Measurements from ENCODE around the gene APBA1. TPM values are rescaled to one million over a fixed set of nuclear protein-coding genes. Genes with fewer than 3 reads are reported as not detected.

The APBA1 gene
- total and polyA plus RNA-seq, 2 of the 8 experiments (the other 6 are each of a cell fraction or from before 2014, with no cell fraction given), result 0.36 to 0.60 TPM

DNA sequence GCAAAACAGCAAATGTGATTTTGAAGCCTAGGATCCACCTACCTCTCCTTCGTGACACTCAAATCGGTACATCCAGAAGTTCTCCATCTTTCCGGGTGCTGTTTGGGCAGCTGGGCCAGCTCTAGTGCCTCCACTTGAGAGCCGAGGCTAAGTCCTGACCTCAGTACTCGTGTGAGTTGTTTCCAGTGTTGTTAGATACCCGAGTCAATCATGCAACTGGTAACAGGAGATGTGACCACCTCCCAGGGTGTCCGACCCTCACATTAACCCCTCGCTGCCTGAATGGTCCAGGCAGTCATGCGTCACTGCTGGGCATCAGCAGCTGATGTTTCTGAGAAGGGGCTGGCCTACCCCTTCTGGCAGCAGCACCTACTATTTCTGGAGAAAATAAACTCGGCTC lies 176.9 kb downstream of the APBA1 start (continued):
- TF ChIP-seq, protein P1, sequence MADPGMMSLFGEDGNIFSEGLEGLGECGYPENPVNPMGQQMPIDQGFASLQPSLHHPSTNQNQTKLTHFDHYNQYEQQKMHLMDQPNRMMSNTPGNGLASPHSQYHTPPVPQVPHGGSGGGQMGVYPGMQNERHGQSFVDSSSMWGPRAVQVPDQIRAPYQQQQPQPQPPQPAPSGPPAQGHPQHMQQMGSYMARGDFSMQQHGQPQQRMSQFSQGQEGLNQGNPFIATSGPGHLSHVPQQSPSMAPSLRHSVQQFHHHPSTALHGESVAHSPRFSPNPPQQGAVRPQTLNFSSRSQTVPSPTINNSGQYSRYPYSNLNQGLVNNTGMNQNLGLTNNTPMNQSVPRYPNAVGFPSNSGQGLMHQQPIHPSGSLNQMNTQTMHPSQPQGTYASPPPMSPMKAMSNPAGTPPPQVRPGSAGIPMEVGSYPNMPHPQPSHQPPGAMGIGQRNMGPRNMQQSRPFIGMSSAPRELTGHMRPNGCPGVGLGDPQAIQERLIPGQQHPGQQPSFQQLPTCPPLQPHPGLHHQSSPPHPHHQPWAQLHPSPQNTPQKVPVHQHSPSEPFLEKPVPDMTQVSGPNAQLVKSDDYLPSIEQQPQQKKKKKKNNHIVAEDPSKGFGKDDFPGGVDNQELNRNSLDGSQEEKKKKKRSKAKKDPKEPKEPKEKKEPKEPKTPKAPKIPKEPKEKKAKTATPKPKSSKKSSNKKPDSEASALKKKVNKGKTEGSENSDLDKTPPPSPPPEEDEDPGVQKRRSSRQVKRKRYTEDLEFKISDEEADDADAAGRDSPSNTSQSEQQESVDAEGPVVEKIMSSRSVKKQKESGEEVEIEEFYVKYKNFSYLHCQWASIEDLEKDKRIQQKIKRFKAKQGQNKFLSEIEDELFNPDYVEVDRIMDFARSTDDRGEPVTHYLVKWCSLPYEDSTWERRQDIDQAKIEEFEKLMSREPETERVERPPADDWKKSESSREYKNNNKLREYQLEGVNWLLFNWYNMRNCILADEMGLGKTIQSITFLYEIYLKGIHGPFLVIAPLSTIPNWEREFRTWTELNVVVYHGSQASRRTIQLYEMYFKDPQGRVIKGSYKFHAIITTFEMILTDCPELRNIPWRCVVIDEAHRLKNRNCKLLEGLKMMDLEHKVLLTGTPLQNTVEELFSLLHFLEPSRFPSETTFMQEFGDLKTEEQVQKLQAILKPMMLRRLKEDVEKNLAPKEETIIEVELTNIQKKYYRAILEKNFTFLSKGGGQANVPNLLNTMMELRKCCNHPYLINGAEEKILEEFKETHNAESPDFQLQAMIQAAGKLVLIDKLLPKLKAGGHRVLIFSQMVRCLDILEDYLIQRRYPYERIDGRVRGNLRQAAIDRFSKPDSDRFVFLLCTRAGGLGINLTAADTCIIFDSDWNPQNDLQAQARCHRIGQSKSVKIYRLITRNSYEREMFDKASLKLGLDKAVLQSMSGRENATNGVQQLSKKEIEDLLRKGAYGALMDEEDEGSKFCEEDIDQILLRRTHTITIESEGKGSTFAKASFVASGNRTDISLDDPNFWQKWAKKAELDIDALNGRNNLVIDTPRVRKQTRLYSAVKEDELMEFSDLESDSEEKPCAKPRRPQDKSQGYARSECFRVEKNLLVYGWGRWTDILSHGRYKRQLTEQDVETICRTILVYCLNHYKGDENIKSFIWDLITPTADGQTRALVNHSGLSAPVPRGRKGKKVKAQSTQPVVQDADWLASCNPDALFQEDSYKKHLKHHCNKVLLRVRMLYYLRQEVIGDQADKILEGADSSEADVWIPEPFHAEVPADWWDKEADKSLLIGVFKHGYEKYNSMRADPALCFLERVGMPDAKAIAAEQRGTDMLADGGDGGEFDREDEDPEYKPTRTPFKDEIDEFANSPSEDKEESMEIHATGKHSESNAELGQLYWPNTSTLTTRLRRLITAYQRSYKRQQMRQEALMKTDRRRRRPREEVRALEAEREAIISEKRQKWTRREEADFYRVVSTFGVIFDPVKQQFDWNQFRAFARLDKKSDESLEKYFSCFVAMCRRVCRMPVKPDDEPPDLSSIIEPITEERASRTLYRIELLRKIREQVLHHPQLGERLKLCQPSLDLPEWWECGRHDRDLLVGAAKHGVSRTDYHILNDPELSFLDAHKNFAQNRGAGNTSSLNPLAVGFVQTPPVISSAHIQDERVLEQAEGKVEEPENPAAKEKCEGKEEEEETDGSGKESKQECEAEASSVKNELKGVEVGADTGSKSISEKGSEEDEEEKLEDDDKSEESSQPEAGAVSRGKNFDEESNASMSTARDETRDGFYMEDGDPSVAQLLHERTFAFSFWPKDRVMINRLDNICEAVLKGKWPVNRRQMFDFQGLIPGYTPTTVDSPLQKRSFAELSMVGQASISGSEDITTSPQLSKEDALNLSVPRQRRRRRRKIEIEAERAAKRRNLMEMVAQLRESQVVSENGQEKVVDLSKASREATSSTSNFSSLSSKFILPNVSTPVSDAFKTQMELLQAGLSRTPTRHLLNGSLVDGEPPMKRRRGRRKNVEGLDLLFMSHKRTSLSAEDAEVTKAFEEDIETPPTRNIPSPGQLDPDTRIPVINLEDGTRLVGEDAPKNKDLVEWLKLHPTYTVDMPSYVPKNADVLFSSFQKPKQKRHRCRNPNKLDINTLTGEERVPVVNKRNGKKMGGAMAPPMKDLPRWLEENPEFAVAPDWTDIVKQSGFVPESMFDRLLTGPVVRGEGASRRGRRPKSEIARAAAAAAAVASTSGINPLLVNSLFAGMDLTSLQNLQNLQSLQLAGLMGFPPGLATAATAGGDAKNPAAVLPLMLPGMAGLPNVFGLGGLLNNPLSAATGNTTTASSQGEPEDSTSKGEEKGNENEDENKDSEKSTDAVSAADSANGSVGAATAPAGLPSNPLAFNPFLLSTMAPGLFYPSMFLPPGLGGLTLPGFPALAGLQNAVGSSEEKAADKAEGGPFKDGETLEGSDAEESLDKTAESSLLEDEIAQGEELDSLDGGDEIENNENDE (IDR thresholded peaks at IDR 0.05; ENCODE audit: insufficient replicate concordance, low read length), result no peak
- no peak for TF ChIP-seq CHD1 (IDR thresholded peaks at IDR 0.05; ENCODE audit: low read depth, low read length)
- TF ChIP-seq KDM5A (IDR thresholded peaks at IDR 0.05; ENCODE audit: low read length), result no peak
- no peak for TF ChIP-seq NRF1 (IDR thresholded peaks at IDR 0.05; ENCODE audit: low read depth, low read length)
- TF ChIP-seq, protein P2, sequence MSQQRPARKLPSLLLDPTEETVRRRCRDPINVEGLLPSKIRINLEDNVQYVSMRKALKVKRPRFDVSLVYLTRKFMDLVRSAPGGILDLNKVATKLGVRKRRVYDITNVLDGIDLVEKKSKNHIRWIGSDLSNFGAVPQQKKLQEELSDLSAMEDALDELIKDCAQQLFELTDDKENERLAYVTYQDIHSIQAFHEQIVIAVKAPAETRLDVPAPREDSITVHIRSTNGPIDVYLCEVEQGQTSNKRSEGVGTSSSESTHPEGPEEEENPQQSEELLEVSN (IDR thresholded peaks at IDR 0.05), result no peak
- TF ChIP-seq ASH2L (IDR thresholded peaks at IDR 0.05; ENCODE audit: low read length), result no peak
- TF ChIP-seq JUN (IDR thresholded peaks at IDR 0.05; ENCODE audit: low read depth, low read length), result no peak
- TF ChIP-seq ZNF274 (IDR thresholded peaks at IDR 0.05; ENCODE audit: borderline replicate concordance, extremely low read depth, low read length), result no peak
- TF ChIP-seq RXRA (IDR thresholded peaks at IDR 0.05; ENCODE audit: insufficient read depth, low read depth, low read length), result no peak
- TF ChIP-seq TEAD4 (IDR thresholded peaks at IDR 0.05; ENCODE audit: low read depth, low read length), result no peak
- no peak for TF ChIP-seq SIRT6 (IDR thresholded peaks at IDR 0.05; ENCODE audit: low read length)

All from H1 (cell line).